B cell (primary cell): ENCODE results near the gene NR4A2. TPM values are rescaled to one million over a fixed set of nuclear protein-coding genes. Genes with fewer than 3 reads are reported as not detected.
A peak's percentile ranks its signal among the peaks of the same experiment; 100 is the strongest.

Source experiments
- ATAC-seq: fragments of 200-7000 bp; cut with Tn5 transposase; one replicate; pipeline ENCODE4 v1.10.0; 2021; ENCODE audit warnings: low read depth, mild to moderate bottlenecking, moderate number of reproducible peaks, moderate library complexity
- CTCF ChIA-PET: fragments of 350-600 bp; sonication (Branson Sonifier 250); formaldehyde crosslinking; loops from one replicate; lab custom pipeline; 2021; ENCODE audit warnings: antibody characterized with exemption, inconsistent platforms; lab: Charles Lee
- POLR2A ChIA-PET: fragments of 350-600 bp; sonication (Branson Sonifier 250); formaldehyde crosslinking; loops from one replicate; lab custom pipeline; 2021; ENCODE audit warnings: antibody characterized with exemption; lab: Charles Lee
- DNase-seq: peaks from one replicate; pipeline ENCODE4 v3.0.0; 2013
- H2AFZ ChIP-seq: 2 replicates; pipeline ENCODE4 v1.6.1; 2012; ENCODE audit warnings: mild to moderate bottlenecking, low read depth, low read length; ENCODE audit not compliant: insufficient read depth, poor library complexity, severe bottlenecking
- H3K27ac ChIP-seq, 2 donors: 1 replicate in 1 of 2; 2 replicates in 1 of 2; pipeline ENCODE4 v1.5.1; 2012 to 2013; ENCODE audit warnings: low read length in 2 of 2, mild to moderate bottlenecking in 2 of 2, moderate library complexity in 1 of 2
- H3K27me3 ChIP-seq, 4 experiments: fragments of 200-600 bp in 1 of 4; sonication (generic) in 1 of 4; replicated peaks in 1 of 4; 1 replicate in 2 of 4; 2 replicates in 2 of 4; pipeline versions ENCODE4 v1.6.1 to v1.7.0; 2013 to 2016; ENCODE audit warnings: low read length in 3 of 4, mild to moderate bottlenecking in 2 of 4, mixed read lengths in 1 of 4, moderate library complexity in 1 of 4; ENCODE audit not compliant: insufficient read depth in 4 of 4, control insufficient read depth in 3 of 4; ENCODE audit errors: control extremely low read depth in 1 of 4
- H3K36me3 ChIP-seq, 2 experiments: replicated peaks in 1 of 2; 1 replicate in 1 of 2; 2 replicates in 1 of 2; pipeline versions ENCODE4 v1.6.1 to v1.7.1; 2013; ENCODE audit warnings: low read length in 1 of 2; ENCODE audit not compliant: insufficient read depth in 2 of 2, control insufficient read depth in 1 of 2; ENCODE audit errors: control extremely low read depth in 1 of 2, extremely low read depth in 1 of 2
- H3K4me1 ChIP-seq, 2 donors: fragments of 200-600 bp in 1 of 2; sonication (generic) in 1 of 2; 1 replicate in 1 of 2; 2 replicates in 1 of 2; pipeline versions ENCODE4 v1.5.1 to v1.6.1; 2013 to 2017; ENCODE audit warnings: low read length in 2 of 2; ENCODE audit not compliant: control insufficient read depth in 2 of 2, insufficient read depth in 2 of 2
- H3K4me2 ChIP-seq: replicated peaks from 2 replicates; pipeline ENCODE3; 2012; ENCODE audit warnings: mild to moderate bottlenecking, low read depth, low read length; ENCODE audit not compliant: poor library complexity, severe bottlenecking
- H3K4me3 ChIP-seq, 5 experiments: fragments of 200-600 bp in 1 of 5; sonication (generic) in 1 of 5; 1 replicate in 3 of 5; 2 replicates in 2 of 5; pipeline versions ENCODE4 v1.5.1 to v1.7.0; 2011 to 2016; ENCODE audit warnings: low read length in 4 of 5, mild to moderate bottlenecking in 4 of 5, low read depth in 2 of 5, control low read depth in 1 of 5, moderate library complexity in 1 of 5; ENCODE audit not compliant: insufficient read depth in 1 of 5; ENCODE audit errors: control extremely low read depth in 1 of 5, extremely low read depth in 1 of 5
- H3K79me2 ChIP-seq: fragments of 200-600 bp; sonication (generic); one replicate; pipeline ENCODE4 v1.6.0; 2016; ENCODE audit warnings: low read length; ENCODE audit not compliant: control insufficient read depth, insufficient read depth
- H3K9ac ChIP-seq: fragments of 200-600 bp; sonication (generic); 2 replicates; pipeline ENCODE4 v1.6.1; 2017; ENCODE audit warnings: mild to moderate bottlenecking, low read length, moderate library complexity
- H3K9me3 ChIP-seq, 3 donors: one replicate each; pipeline versions ENCODE4 v1.6.1 to v1.7.1; 2013; ENCODE audit warnings: low read length in 2 of 3; ENCODE audit not compliant: control insufficient read depth in 2 of 3, insufficient read depth in 1 of 3; ENCODE audit errors: control extremely low read depth in 1 of 3
- H4K20me1 ChIP-seq: 2 replicates; pipeline ENCODE4 v1.6.0; 2012; ENCODE audit warnings: mild to moderate bottlenecking, low read length; ENCODE audit not compliant: insufficient read depth, control insufficient read depth, poor library complexity, severe bottlenecking
- H3K27ac Mint-ChIP-seq: one replicate; pipeline ENCODE4 v1.8.0; 2021; ENCODE audit warnings: mixed read lengths
- H3K27me3 Mint-ChIP-seq: one replicate; pipeline ENCODE4 v1.8.0; 2021; ENCODE audit warnings: mixed read lengths
- H3K4me1 Mint-ChIP-seq: one replicate; pipeline ENCODE4 v1.8.0; 2021; ENCODE audit warnings: mixed read lengths
- H3K4me3 Mint-ChIP-seq: one replicate; pipeline ENCODE4 v1.8.0; 2021; ENCODE audit warnings: mixed read lengths
- H3K9me3 Mint-ChIP-seq: one replicate; pipeline ENCODE4 v1.8.0; 2022; ENCODE audit warnings: mixed read lengths; ENCODE audit not compliant: insufficient read depth
- EZH2 ChIP-seq: IDR thresholded peaks from 2 replicates; pipeline ENCODE4 v1.6.1; 2012; ENCODE audit warnings: borderline replicate concordance, low read depth, mild to moderate bottlenecking, moderate library complexity, low read length; ENCODE audit not compliant: insufficient read depth, poor library complexity, severe bottlenecking
- WGBS: methylation state at CpG from one replicate; pipeline ENCODE4 v1.1.5; 2013; ENCODE audit warnings: missing lambda C conversion rate; ENCODE audit not compliant: insufficient coverage; 5-methylcytosine and 5-hydroxymethylcytosine counted together
- intact Hi-C: fragments of 100-400 bp; cut with micrococcal nuclease; formaldehyde crosslinking; loops from one replicate; pipeline ENCODE4 v1.10.0; 2022
- polyA plus RNA-seq: library from polyadenylated mRNA; depleted of rRNA; stranded (reverse); fragments of >200 nt; gene quantifications from 2 replicates; pipeline ENCODE4 v1.2.3, GENCODE V29; 2012
- total RNA-seq, 2 donors: library from RNA; stranded (reverse); fragments of 120-200 nt in 1 of 2; gene quantifications; 1 replicate in 1 of 2; 2 replicates in 1 of 2; pipeline versions ENCODE4 v1.2.3 to v1.2.4, GENCODE V29; 2013 to 2022
- TF ChIP-seq, protein P1 (sequence below): fragments of 200-600 bp; IDR thresholded peaks from one replicate; pipeline ENCODE4 v1.8.0; 2022; ENCODE audit warnings: antibody characterized with exemption, mild to moderate bottlenecking

NR4A2 gene
- total and polyA plus RNA-seq, 2 donors (not counting 1 experiment from before 2014, with no cell fraction given): 30.6 to 177 TPM

DNA sequence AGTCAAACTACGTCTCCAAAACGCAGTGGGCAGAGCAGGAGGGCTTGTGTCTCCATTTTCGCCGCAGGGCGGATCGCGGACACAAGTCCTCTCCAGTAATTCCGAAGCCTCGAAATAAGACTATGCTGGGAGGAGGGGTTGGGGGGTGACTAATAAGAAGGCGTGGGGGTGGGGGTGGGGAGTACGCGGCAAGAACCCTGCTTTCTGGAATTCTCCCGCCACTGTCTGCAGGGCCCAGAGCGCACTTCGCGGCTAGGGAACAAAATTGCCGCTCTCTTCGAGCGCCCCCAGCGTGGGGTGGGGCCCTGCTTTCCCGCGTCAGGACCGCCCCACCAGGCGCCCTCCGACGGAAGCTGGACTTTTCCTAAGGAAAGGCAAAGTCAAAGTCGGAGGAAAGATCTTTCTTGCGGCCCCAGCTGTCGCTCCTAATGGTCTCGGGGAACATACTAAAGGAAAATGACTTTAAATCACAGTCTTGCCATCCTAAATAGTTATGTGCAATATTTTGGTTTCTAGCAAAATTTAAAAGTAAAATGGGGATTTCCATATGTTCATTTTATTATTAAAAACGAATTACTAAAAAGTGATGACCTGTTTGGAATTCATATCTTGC is 11.9 kb downstream of the NR4A2 start:
- Mint-ChIP-seq H3K4me3 (peak overlapping the region; percentile 44), H3K9me3 (no peaks in the 10 kb centered on the region), H3K4me1 (peaks cover 36% of the 10 kb centered on the region), H3K27ac (no peak overlapping the region), H3K27me3 (peaks cover 75% of the 10 kb centered on the region)
- DNase-seq: peak; percentile 46
- Histone ChIP-seq H3K27ac (no peak overlapping the region), H3K9ac (peak overlapping the region; percentile 13), H4K20me1 (no peaks in the 10 kb centered on the region), H3K79me2 (no peaks in the 10 kb centered on the region), H3K4me3 (no peak overlapping the region), H3K4me2 (peak overlapping the region; percentile 67), H3K4me1 (peaks cover 38 to 42% of the 10 kb centered on the region in 2 donors), H3K9me3 (peaks cover 0 to 35% (median 11%) of the 10 kb centered on the region in 3 donors), H3K36me3 (no peaks in the 10 kb centered on the region), H2AFZ (no peak overlapping the region), H3K27me3 (peaks cover 1 to 67% (median 64%) of the 10 kb centered on the region in 4 experiments)
- intact Hi-C loops: no loop called here
- no peak for ATAC-seq
- POLR2A ChIA-PET: no interaction called here
- TF ChIP-seq, protein P1, sequence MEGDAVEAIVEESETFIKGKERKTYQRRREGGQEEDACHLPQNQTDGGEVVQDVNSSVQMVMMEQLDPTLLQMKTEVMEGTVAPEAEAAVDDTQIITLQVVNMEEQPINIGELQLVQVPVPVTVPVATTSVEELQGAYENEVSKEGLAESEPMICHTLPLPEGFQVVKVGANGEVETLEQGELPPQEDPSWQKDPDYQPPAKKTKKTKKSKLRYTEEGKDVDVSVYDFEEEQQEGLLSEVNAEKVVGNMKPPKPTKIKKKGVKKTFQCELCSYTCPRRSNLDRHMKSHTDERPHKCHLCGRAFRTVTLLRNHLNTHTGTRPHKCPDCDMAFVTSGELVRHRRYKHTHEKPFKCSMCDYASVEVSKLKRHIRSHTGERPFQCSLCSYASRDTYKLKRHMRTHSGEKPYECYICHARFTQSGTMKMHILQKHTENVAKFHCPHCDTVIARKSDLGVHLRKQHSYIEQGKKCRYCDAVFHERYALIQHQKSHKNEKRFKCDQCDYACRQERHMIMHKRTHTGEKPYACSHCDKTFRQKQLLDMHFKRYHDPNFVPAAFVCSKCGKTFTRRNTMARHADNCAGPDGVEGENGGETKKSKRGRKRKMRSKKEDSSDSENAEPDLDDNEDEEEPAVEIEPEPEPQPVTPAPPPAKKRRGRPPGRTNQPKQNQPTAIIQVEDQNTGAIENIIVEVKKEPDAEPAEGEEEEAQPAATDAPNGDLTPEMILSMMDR: no peak
- no peak for TF ChIP-seq EZH2
- WGBS: 7% methylated on average over 27 of the region's 31 CpGs
- CTCF ChIA-PET: interaction anchor here (1.4 kb wide), 1 partner anchor 14 kb away, joined by 3 read pairs; no protein-coding TSS in a partner anchor

DNA sequence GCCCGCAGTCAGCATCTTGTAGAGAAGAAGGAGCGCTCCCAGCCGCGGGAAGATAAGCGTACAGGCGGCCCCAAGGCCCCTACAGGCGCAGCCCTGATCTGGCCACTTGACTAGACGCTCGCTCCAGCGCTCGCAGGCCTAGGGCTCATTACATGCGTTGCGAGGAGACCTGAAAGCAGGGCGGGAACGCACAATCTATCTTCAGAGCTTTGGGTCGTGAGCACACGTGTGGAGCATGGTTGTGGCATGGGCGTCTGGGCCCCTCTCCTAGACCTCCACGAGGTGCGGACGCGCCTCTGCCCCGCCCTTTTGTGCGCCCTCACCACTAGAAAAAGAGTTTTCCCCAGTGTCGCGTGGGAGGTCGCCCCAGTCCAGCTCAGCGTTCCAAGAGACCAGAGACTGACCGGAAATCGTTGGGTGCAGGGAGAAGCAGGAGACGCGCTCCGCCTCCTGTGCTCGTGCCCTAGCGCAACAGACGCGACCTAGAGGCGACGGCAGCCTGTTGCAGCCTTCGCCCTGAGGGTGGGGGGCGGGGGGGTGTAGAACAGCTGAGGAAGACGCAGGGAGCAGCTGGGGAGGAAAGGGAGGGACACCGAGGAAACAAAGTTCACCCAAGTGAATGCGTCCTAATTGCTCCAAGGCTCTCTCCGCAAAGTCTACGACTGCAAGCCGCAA is 12.6 kb downstream of the NR4A2 start:
- Mint-ChIP-seq H3K4me3 (peak overlapping the region; percentile 61), H3K27me3 (peaks cover 75% of the 10 kb centered on the region), H3K4me1 (peaks cover 36% of the 10 kb centered on the region), H3K9me3 (no peaks in the 10 kb centered on the region), H3K27ac (peak overlapping the region; percentile 15)
- ATAC-seq: no peak
- Histone ChIP-seq H3K36me3 (no peaks in the 10 kb centered on the region), H3K27me3 (peaks cover 1 to 61% (median 58%) of the 10 kb centered on the region in 4 experiments), H3K4me3 (no peak overlapping the region), H3K79me2 (no peaks in the 10 kb centered on the region), H3K9ac (no peak overlapping the region), H3K9me3 (peaks cover 0 to 35% (median 11%) of the 10 kb centered on the region in 3 donors), H2AFZ (no peak overlapping the region), H3K4me2 (peak overlapping the region; percentile 67), H4K20me1 (no peaks in the 10 kb centered on the region), H3K4me1 (peaks cover 38 to 42% of the 10 kb centered on the region in 2 donors), H3K27ac (no peak overlapping the region)
- TF ChIP-seq, protein P1: no peak
- no peak for TF ChIP-seq EZH2
- intact Hi-C loops: no loop called here
- peak; percentile 59 for DNase-seq
- 14% methylated on average over 46 of the region's 47 CpGs for WGBS
- ChIA-PET CTCF (interaction anchor here (1.4 kb wide), 1 partner anchor 15 kb away, joined by 3 read pairs; no protein-coding TSS in a partner anchor), POLR2A (no interaction called here)
